Activated CD4-positive, CD25-positive, alpha-beta regulatory T cell treated with anti-CD3 and anti-CD28 coated beads, Interleukin-2, amount 50 U/mL, for 72 hours (primary cell): ENCODE measurements around the gene OR4K15.
"Not testable (repeated sequence)": the region's sequence is repeated elsewhere in the genome, so short reads cannot be mapped to it uniquely, and the experiment has no call there.

Experiments
- DNase-seq: peaks from one replicate; pipeline ENCODE4 v3.0.0; 2021

The OR4K15 gene, protein sequence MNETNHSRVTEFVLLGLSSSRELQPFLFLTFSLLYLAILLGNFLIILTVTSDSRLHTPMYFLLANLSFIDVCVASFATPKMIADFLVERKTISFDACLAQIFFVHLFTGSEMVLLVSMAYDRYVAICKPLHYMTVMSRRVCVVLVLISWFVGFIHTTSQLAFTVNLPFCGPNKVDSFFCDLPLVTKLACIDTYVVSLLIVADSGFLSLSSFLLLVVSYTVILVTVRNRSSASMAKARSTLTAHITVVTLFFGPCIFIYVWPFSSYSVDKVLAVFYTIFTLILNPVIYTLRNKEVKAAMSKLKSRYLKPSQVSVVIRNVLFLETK

GRCh38 chr14:19975291-19975690, at the start of gene OR4K15:
TSS of gene OR4K15 (plus strand) at chr14:19975591. CDS start at chr14:19975591, 0 bp downstream.
- DNase-seq = no peak

GRCh38 chr14:19930617-19931016, 44.8 kb upstream of the OR4K15 start, which contains the start of gene OR4K1:
TSS of gene OR4K1 (plus strand) at chr14:19930917. CDS start at chr14:19935667, 4,750 bp downstream.
- DNase-seq = no peak

GRCh38 chr14:19941668-19942067, 33.7 kb upstream of the OR4K15 start:
- DNase-seq = no peak

- DNase-seq = no peak
Observed at GRCh38 chr14:19947413-19948090, 27.8 kb upstream of the OR4K15 start.

GRCh38 chr14:19949218-19949617, 26.2 kb upstream of the OR4K15 start:
- no peak for DNase-seq

- not testable (repeated sequence) for DNase-seq
Observed at GRCh38 chr14:19969735-19970134, 5.7 kb upstream of the OR4K15 start.

DNA sequence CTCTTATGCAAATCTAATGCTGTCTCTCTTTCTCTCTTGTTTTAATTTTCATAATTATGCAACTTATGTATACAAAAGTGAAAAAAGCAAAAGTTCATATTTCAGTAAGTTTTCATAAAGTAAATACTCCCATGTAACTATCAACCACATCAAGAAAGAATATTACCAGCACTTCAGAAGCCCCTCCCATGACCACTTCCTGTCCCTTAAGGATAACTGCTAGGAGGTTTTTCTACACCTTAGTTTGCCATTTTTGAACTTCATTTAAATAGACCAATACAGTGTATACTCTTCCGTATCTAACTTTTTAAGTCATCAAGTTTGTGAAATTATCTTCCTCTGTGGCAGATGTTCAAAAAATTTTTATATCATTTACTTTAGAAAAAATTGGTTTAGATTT, 547 bp upstream of the OR4K15 start:
- no peak for DNase-seq

DNA sequence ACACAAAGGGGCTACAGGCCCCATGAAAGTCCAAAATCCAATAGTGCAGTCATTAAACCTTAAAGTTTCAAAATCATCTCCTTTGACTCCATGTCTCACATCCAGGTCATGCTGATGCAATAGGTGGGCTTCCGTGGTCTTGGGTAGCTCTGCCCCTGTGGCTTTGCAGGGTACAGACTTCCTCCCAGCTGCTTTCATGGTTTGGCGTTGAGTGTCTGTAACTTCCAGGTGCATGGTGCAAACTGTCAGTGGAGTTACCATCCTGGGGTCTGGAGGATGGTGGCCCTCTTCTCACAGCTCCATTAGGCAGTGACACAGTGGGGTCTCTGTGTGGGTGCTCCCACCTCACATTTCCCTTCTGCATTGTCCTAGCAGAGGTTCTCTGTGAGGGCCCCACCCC, 18.0 kb downstream of the OR4K15 start:
- DNase-seq = no peak

GRCh38 chr14:20001863-20002262, 26.5 kb downstream of the OR4K15 start, which contains the start of gene OR4Q2:
TSS of gene OR4Q2 (plus strand) at chr14:20002163.
- no peak for DNase-seq

GRCh38 chr14:20002319-20002718, 26.9 kb downstream of the OR4K15 start:
- DNase-seq = no peak

DNA sequence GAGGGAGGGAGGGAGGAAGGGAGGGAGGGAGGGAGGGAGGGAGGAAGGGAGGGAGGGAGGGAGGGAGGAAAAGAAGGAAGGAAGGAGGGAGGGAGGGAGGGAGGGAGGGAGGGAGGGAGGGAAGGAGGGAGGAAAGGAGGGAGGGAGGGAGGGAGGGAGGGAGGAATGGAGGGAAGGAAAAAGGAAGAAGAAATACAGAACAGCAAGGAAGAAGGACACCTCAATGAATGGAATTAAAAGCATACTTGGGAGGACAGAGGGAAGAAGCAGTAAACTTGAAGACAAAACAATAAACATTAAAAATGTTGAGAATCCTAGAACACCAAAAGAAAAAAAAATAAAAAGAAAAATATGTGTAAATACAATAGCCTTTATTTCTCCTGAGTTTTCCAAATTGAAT, 32.8 kb downstream of the OR4K15 start:
- DNase-seq = no peak

DNA sequence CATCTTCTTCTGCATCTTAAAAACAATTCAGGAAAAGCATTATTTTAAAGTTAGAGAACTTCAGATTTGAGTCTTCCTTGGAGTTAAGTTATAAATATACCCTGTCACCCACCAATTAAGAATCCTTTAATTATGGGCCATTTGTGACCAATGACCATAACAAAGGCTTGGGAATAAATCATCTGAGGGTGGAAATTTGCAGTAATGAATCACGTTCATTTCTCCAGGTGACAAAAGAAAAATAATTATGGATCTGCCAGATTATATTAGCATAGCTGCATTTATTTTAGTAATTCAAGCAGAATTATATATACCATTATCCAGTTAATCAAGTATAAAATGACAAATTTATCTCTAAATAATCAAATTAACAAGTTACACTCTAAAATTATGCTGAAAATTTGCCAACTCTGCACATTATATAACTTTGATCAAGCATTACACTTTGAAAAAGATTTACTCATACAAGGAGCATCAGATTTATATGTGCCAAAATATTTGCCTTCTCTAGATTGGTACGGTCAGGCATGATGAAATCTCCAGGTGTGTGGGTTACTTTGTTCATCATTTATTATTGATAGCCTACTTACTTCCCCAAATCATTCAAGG, 44.0 kb downstream of the OR4K15 start, which contains the start of gene OR4K14:
OR4K14 (minus strand) TSS at position 51 of the 609 bp plus-strand sequence. CDS start 4,114 bp downstream, outside the sequence.
- DNase-seq = no peak
